ENCODE measurements around the gene NANS.
A peak's percentile ranks its signal among the peaks of the same experiment; 100 is the strongest.

The NANS gene

DNA sequence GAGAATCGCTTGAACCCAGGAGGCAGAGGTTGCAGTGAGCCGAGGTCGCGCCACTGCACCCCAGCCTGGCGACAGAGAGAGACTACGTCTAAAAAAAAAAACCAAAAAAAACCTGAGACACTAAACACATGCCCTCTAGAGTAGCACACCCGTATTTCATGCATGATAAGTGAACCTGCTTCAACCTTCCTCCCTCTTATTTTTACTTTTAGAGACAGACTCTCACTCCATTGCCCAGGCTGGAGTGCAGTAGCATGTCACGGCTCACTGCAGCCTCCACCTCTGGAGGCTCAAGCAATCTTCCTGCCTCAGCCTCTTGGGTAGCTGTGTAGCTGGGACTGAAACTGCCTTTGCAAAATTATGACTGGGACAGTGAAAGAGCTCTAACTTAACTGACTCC is 17.6 kb upstream of the NANS start:
- DNase-seq (ENCODE audit: low read depth, low spot score): no peak

DNA sequence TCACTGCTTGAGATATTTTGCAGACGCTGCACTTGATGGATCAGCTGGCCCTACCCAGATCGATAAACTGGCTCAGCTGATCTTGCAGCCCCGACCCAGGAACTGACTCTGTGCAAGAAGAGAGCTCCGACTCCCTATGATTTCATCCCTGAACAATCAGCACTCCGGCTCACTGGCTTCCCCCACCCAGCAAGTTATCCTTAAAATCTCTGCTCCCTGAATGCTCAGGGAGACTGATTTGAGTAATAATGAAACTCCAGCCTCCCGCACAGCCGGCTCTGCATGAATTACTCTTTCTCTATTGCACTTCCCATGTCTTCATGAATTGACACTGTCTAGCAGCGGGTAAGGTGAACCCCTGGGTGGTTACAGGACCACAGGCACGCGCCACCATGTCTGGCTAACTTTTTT is 16.9 kb upstream of the NANS start:
- no peak for DNase-seq (ENCODE audit: low read depth, low spot score)

DNA sequence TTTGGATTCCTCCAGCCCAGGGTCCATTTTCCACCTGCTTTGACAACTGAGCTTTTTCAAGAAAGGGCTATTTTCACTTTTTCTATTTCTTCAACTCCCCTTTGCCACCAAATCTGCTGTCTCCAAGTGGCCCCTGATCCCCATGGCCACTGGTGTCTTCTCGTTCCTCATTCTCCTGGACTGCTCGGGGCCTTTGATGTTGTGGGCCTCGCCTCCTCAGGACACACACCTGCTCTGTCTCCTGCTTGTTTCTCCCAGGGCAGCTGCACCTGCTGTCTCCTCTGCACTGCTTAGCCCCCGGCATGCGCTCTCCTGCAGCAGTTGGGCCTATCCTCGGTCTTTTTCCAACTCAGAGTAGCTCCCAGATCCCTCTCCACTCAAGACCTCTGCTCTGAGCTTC is 16.3 kb upstream of the NANS start:
- no peak for DNase-seq (ENCODE audit: low read depth, low spot score)

DNA sequence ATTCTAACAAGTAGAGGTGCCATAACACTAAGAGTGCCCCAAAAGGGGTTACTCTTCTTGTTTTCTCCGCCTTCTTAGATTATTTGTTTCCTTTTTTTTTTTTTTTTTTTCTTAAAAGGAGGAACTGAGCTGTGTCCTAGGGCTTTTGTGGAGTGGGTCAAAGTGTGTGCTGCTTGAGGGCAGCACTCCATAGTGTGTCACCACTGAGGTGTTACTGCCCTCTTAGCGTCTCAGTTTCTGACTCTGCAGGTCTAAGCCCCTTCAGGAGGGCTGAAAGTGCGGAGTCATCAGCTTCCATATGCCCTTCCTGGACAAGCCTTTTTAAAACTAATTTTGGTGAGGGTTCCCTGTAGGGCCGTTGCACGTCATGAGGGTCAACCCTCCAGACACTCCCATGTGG is 12.6 kb upstream of the NANS start:
- DNase-seq (ENCODE audit: low read depth, low spot score): no peak

DNA sequence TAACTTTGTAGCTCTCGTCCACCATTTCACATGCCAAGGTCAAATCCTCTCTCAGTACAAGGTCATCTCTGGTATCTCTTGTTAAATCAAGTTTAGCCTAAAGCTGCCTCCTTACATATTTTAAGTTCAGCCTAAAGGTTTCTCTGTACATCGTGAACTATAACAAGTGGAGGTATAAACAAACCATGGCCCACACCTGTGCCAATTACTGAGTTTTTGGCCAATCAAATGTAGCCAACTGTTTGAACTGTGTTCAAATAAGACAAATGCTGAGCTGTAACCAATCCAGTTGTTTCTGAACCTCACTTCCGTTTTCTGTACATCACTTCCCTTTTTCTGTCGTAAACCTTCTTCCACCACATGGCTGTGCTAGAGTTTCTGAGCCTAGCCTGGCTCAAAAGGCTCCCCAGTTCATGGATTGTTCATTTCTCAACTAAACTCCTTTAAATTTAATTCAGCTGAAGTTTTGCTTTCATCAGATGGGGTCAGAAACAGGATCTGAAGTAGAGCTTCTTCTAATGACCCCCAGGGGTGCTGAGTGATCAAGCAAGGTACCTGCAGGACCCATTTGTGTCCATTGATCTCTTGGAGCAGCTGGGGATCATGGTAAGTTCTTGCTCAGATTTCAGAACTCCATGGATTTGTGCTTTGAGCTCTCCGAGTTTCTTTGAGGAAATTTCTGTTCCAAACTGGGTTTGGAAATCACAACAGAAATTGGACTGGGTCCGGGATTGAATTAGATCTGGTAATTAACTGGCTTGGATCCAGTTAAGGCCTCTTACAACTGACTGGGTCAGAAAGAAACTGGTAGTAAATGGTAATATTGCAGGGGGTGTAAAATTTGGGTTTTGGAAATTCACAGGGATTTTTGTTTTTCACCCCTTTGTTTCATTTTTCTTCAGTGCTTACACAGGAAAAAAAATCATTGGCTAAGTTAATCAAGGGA is 11.0 kb upstream of the NANS start:
- DNase-seq (ENCODE audit: low read depth, low spot score): no peak

DNA sequence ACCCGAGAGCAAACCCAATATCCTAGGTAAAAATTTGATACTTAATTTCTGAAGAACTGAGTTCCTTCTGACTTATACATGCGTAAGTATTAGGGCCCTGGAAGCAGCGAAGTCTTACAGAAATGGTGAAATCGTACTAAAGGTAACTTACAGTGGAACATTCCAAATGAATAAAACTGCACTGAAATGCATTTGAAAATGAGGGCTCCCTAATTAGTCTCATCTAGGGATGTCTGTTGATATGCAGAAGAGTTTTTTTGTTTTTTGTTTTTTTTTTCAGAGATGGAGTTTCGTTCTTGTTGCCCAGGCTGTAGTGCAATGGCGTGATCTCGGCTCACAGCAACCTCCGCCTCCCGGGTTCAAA is 10.4 kb upstream of the NANS start:
- DNase-seq (ENCODE audit: low read depth, low spot score): no peak

DNA sequence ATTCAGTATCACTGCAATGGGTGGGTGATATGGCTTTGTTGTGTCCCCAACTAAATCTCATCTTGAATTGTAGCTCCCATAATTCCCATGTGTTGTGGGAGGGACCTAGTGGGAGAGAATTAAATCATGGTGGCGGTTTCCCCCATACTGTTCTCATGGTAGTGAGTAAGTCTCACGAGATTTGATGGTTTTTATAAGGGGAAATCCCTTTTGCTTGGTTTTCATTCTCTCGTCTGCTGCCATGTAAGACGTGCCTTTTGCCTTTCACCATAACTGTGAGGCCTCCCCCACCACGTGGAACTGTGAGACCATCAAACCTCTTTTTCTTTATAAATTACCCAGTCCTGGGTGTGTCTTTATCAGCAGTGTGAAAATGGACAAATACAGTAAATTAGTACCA is 9.5 kb upstream of the NANS start:
- no peak for DNase-seq (ENCODE audit: low read depth, low spot score)

DNA sequence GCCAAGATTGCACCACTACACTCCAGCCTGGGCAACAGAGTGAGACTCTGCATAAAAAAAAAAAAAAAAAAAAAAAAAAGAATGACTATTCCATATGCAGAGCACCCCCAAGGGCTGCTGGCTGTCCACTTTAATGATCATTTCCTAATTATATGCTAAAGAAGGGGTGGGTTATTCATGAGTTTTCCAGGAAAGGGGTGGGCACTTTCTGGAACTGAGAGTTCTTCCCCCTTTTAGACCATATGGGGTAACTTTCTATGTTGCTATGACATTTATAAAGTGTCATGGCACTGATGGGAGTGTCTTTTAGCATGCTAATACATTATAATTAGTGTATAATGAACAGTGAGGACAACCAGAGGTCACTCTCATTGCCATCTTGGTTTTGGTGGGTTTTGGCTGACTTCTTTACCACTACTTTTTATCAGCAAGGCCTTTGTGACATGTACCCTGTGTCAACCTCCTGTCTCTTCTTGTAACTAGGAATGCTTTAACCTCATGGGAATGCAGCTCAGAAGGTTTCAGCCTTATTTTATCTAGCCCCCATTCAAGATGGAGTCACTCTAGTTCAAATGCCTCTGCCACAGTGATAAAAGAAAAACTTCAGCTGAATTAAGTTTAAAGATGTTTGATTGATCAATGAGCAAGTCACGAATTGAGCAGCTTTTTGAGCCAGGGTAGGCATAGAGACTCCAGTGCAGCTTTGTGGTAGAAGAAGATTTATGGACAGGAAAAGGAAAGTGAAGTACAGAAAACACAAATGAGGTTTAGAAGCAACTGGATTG is 7.1 kb upstream of the NANS start:
- DNase-seq (ENCODE audit: low read depth, low spot score): no peak

DNA sequence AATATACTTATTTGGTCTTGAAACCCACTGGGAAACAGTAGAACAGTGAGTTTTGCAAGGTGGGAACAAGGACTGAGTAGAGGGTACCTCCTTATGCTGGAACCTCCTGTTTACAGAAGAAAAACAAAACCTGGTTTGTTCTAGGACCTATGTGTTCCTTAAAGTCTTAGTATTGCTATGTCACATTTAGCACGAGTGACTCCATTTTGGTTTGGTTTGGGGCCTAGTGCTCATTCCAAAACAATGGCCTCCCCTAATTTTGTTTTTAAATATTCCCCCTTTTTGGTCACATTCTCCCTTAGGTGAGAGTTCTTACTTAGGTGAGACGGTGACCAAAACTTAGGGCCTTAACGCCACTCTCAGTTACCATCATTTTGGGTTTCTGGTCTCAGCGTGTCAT is 6.2 kb upstream of the NANS start:
- DNase-seq (ENCODE audit: low read depth, low spot score): no peak

DNA sequence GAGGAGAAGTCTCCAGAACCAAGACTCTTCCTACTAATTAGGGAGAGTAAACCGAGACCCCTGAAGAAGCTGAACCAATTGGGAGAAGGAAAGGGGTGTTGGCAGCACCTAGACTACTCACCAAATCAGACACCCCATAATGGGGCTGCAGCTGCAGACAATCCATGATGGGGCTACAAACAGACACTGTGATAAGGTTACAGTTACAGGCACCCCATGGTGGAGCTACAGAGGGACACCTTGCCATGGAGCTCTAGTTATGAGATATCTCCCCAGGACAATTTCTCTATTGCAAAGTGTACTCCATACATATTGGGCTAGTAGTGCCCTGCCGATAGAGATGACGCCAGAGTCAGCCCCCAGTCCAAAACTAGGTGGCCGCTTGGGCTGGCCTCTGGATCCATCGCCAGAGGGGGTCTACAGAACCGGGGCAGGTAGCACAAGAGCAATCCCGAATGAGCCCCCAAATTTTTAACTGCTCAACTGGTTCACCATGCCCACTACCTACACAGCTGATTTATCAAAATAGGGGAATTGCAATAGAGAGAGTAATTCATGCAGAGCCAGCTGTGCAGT is 2.1 kb upstream of the NANS start:
- no peak for DNase-seq (ENCODE audit: low read depth, low spot score)

DNA sequence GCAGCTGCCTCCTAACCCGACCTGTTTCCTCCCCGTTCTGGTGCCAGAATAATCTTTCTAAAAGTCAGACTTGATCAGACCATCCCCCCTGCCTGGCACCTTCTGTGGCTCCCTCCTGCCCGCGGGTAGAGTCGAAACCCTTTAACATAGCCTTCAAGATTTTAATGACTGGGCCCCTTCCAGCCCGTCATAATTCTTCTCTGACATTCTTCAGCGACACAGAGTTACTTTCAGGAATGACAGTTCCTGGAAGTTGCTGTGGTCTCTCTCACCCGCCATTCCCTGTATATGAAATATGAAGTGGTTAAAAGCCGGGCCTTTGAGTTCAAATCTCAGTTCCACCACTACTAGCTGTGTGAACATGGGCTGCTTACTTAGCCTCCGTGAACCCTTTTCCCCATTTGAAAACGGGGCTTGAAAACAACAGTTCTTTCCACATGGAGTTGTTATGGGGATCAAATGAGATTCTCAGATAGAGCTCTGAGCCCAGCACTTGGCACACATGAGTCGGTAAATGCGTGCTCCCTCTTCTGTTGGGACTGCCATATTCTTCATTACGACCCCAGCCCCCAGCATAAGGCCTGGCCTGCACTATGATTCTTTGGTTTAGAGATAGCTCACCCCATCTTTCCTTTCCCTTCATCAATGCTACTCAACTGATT is 737 bp downstream of the NANS start:
- no peak for DNase-seq (ENCODE audit: low read depth, low spot score)

DNA sequence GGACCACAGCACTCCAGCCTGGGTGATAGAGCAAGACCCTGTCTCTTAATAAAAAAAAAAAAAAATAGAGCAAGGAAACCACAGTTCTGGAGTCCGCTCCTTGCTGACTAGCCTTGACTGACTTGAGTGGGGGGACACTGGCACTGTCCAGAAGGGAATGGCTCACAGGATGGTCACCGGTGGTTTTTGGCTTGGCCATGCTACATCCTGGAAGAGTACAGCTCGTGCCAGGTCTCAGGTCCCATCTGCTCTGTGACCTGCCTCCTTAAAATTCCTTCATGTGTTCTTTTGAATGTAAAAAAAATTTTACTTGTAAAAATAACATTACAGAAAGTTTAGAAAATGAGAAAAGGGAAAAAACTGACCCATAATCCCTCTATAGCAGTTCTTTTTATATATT is 5.6 kb downstream of the NANS start:
- DNase-seq (ENCODE audit: low read depth, low spot score): no peak

DNA sequence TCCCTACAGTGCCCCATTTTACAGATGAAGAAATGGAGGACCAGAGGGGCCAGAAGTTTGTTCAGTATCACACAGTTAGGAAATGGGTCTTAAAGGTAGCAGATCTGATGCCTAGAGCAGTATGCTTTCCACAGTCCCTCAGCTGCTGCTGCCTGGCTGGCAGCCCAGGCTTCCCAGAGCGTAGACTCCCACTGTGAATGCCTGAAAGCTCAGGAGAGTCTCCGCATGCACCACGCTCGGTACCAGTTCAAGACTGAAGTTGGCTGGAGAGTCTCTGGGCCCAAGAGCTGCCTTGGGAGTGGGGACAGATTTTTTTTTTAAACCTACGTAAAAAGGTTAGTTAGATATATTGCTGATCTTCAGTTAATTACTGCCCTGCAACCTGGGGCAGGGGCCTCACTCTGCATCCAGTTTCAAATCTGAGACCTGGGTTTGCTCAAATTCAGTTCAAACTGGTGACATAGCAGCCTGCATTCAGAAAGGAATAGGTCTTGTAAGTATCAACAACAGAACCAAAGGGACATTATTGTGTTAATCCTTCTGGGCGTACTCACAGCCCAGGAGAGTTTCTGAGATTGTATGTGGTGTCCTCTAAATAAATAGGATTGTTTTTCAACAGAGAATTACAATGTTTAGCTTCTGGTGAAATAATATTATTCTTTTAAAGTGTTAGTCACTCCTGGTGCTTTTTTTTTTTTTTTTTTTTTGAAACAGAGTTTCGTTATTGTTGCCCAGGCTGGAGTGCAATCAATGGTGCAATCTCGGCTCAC is 8.3 kb downstream of the NANS start:
- DNase-seq (ENCODE audit: low read depth, low spot score): peak; percentile 43

DNA sequence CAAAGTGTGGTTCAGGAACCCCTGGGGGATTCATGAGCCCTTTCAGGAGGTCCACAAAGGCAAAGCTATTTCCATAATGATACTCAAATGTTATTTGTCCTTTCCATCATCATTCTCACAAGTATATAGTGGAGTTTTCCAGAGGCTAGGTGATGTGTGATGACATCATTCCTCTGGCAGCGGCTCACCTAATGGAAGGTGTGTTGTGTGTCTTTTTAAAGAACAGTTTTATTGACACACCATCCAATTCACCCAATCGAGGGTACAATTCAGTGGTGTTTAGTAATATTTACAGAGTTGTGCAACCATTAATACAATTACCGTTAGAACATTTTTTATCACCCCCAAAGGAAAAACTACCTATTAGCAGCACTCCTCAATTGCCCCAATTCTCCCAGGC is 9.7 kb downstream of the NANS start:
- no peak for DNase-seq (ENCODE audit: low read depth, low spot score)

DNA sequence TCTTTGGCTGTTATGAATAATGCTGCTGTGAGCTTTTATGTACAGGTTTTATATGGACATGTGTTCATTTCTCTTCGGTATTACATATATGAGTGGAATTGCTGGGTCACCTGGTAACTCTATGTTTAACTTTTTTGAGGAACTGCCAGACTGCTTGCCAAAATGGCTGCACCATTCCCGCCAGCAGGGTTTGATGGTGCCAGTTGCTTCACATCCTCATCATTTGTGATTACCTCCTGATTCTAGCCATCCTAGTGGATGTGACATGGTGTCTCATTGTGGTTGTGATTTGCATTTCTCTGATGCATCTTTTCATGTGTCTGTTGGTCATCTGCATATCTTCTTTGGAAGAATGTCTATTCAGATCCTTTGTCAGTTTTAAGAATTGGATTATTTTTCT is 10.7 kb downstream of the NANS start:
- DNase-seq (ENCODE audit: low read depth, low spot score): no peak

DNA sequence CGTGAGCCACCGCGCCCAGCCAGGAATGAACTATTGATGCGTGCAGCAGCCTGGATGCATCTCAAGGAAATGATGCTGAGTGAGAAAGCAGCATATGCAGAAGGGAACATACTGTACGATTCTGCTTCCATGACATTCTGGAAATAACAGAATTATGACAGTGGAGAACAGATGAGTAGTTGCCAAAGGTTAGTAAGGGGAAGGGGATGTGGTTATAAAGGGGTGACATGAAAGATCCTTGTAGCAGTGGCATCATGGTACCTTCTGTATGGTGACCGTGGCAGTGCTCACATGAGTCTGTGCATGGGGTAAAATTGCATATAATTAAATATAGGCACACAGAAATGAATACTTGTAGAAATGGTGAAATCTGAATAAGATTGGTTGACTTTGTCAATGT is 13.0 kb downstream of the NANS start:
- no peak for DNase-seq (ENCODE audit: low read depth, low spot score)

DNA sequence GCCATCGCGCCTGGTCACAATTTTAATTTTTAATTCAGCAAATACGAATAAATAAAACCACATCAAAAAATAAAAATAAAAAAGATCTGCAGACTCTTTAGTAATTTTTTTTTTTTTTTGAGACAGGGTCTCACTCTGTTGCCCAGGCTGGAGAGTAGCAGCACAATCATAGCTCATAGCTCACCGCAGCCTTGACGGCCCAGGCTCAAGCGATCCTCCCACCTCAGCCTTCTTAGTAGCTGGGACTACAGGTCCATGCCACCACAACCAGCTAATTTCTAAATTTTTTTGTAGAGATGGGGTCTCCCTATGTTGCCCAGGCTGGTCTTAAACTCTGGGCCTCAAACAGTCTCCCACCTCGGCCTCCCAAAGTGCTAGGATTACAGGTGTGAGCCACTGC is 14.2 kb downstream of the NANS start:
- DNase-seq (ENCODE audit: low read depth, low spot score): no peak

DNA sequence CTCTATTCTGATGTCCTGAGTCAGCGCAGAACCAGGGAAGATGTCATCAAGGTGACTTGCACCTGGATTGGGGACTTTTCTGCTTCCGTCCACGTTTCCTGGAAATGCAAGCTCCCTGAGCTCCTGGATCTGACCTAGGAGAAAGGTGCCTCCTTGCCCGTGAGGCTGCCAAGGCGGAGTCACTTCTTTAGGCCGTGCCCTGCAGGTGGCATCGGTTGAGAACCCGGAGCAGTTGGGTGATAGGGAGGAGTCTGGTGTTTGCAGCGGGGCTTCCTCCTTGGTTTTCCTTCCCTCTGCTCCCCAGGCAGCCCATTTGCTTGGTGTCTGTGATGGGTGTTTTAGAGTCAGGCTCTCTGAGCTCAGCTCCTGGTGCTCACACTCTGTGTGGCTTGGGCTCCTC is 15.2 kb downstream of the NANS start:
- DNase-seq (ENCODE audit: low read depth, low spot score): no peak

DNA sequence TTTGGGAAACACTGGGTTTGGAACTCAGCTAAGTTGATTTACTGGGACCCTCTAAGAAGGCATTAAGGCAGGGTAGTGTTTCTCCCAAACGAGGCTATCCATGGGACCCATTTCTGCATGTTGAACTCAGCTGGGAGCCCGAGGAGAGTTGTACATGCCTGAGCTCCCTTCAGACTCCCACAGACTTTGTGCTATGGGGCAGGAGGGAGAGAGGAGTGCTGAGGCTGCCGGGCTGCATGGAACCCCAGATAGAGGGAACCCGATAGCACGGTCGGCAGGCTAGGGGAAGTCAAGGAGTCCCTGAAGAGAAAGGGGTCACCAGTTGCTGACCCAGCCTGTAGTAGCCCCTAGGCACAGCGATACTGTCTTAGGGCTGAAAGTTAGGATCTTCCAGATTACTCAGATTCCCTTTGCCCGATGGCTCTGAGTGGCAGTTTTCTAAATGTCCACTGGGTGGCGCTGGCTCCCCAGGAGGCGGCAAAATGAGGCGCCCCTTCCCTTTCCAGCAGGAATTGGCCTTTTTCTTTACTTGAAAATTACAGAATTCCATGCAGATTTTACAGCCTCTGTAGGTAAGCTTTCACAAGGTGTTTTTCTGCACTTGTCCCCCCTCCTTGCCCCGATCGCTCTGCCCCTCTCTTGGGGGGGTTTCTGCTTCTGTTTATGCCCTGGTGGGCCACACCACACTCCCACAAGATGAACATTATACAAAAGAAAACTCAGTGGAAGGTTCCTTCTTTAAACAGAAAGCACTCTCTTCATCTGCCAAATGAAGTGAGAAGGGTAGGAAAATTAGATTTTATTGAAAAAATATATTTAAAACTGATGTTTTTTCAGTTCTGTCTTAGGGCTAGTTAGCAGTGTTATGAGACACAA is 17.8 kb downstream of the NANS start:
- DNase-seq (ENCODE audit: low read depth, low spot score): no peak

DNA sequence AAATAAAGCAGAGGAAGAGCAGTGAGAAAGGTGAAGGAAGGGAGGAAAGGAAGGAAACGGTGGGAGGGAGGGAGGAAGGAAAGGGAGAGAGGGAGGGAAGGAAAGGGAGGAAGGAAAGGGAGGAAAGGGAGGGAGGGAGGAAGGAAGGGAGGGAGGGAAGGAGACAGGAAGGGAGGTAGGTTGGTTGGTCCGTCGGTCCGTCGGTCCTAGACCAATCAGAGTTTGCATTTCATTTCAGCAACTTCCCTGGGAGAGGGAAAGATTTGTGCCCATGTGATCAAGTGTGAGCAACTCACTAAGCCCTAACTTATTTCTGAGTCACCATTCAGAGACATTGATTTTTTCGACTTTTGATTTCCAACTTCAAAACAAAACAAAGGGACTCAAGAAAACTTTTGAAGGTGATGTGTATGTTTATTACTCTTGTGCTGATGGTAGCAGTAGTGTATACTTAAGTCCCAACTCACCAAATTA is 18.8 kb downstream of the NANS start:
- no peak for DNase-seq (ENCODE audit: low read depth, low spot score)

Measured in smooth muscle cell of the brain vasculature (primary cell).